SH-SY5Y (cell line): ENCODE measurements around the gene SLC25A2.

Experiments
- GATA2 ChIP-seq: IDR thresholded peaks from 2 replicates; pipeline ENCODE4 v1.6.1; 2011; ENCODE audit warnings: mild to moderate bottlenecking, low read depth, low read length
- GATA3 ChIP-seq: IDR thresholded peaks from 2 replicates; pipeline ENCODE4 v1.6.1; 2011; ENCODE audit warnings: low read depth, mild to moderate bottlenecking, low read length, moderate library complexity

The SLC25A2 gene

GRCh38 chr5:141320225-141321169 lies 16.6 kb upstream of the SLC25A2 start, which contains the start of gene TAF7:
Gene TAF7 (minus strand): TSS chr5:141320784. CDS start chr5:141320044, 740 bp downstream.
- TF ChIP-seq GATA3 (no peak), GATA2 (no peak)

GRCh38 chr5:141319699-141320098 lies 15.8 kb upstream of the SLC25A2 start:
- TF ChIP-seq GATA2 (no peak), GATA3 (no peak)

- TF ChIP-seq GATA3 (no peak), GATA2 (no peak)
These were observed 15.4 kb upstream of the SLC25A2 start for GRCh38 chr5:141319202-141319601.

GRCh38 chr5:141313711-141314110 lies 9.9 kb upstream of the SLC25A2 start:
- no peak for TF ChIP-seq GATA3
- TF ChIP-seq GATA2: no peak

- no peak for TF ChIP-seq GATA2
- no peak for TF ChIP-seq GATA3
These were observed 2.8 kb upstream of the SLC25A2 start for GRCh38 chr5:141306630-141307029.

GRCh38 chr5:141298376-141298775 lies 5.5 kb downstream of the SLC25A2 start:
- TF ChIP-seq GATA2 (no peak), GATA3 (no peak)

- TF ChIP-seq GATA3: no peak
- TF ChIP-seq GATA2: no peak
These were observed 30.9 kb downstream of the SLC25A2 start for GRCh38 chr5:141272906-141273305.

GRCh38 chr5:141269195-141269594 lies 34.7 kb downstream of the SLC25A2 start:
- TF ChIP-seq GATA2 (no peak), GATA3 (no peak)

- no peak for TF ChIP-seq GATA3
- no peak for TF ChIP-seq GATA2
These were observed 42.7 kb downstream of the SLC25A2 start for GRCh38 chr5:141261238-141261546.

- TF ChIP-seq GATA2: no peak
- no peak for TF ChIP-seq GATA3
These were observed 43.2 kb downstream of the SLC25A2 start for GRCh38 chr5:141260458-141261237.

GRCh38 chr5:141258948-141259347 lies 44.9 kb downstream of the SLC25A2 start:
- TF ChIP-seq GATA3 (no peak), GATA2 (no peak)

GRCh38 chr5:141258464-141258863 lies 45.4 kb downstream of the SLC25A2 start:
- TF ChIP-seq GATA3: no peak
- TF ChIP-seq GATA2: no peak
